GM20000 (cell line): ENCODE measurements around the gene EFCAB9.

Experiments
- DNase-seq: peaks from one replicate; pipeline ENCODE4 v3.0.0; 2012; ENCODE audit warnings: low spot score
- CTCF ChIP-seq: IDR thresholded peaks from 2 replicates; pipeline ENCODE4 v1.5.1; 2012; ENCODE audit warnings: mild to moderate bottlenecking, control low read depth; ENCODE audit errors: extremely low read depth, missing control alignments

EFCAB9 gene

GRCh38 chr5:172182291-172182690 is 11.7 kb upstream of the EFCAB9 start:
- DNase-seq = no peak
- TF ChIP-seq CTCF = no peak

- no peak for TF ChIP-seq CTCF
- DNase-seq = no peak
Observed at GRCh38 chr5:172183881-172184280, 10.1 kb upstream of the EFCAB9 start.

- TF ChIP-seq CTCF = no peak
- no peak for DNase-seq
Observed at GRCh38 chr5:172185096-172185461, 8.9 kb upstream of the EFCAB9 start.

- no peak for DNase-seq
- no peak for TF ChIP-seq CTCF
Observed at GRCh38 chr5:172186114-172186695, 7.8 kb upstream of the EFCAB9 start.

GRCh38 chr5:172187118-172188032 is 6.6 kb upstream of the EFCAB9 start:
- peak; percentile 72 for DNase-seq

GRCh38 chr5:172188033-172188892 is 5.7 kb upstream of the EFCAB9 start, which contains the start of gene STK10:
TSS of gene STK10 (minus strand) at chr5:172188224. CDS start at chr5:172188042, 182 bp downstream.
- DNase-seq = peak; percentile 97

More at GRCh38 chr5:172187118-172188032, 6.6 kb upstream of the EFCAB9 start:
- no peak for TF ChIP-seq CTCF

More at GRCh38 chr5:172188033-172188892, 5.7 kb upstream of the EFCAB9 start, which contains the start of gene STK10:
- peak; percentile 97 for TF ChIP-seq CTCF
